HepG2 (cell line): Measurements from ENCODE around the gene NABP2. TPM values are rescaled to one million over a fixed set of nuclear protein-coding genes. Genes with fewer than 3 reads are reported as not detected.

ENCODE experiments used
- ATM ChIP-seq: fragments of 450-650 bp; IDR thresholded peaks from 2 replicates; pipeline ENCODE4 v1.7.1; 2017; ENCODE audit warnings: mild to moderate bottlenecking, borderline replicate concordance
- BCL6 ChIP-seq: IDR thresholded peaks from 2 replicates; pipeline ENCODE4 v1.6.1; 2016; ENCODE audit warnings: missing genetic modification reagents, missing compliant biosample characterization
- CAMTA2 ChIP-seq: sonication (generic); formaldehyde crosslinking; IDR thresholded peaks from 2 replicates; pipeline ENCODE4 v1.4.0; 2020; ENCODE audit warnings: mild to moderate bottlenecking, missing genetic modification reagents, borderline replicate concordance
- ERF ChIP-seq: IDR thresholded peaks from 2 replicates; pipeline ENCODE4 v1.6.1; 2018; ENCODE audit warnings: missing biosample characterization, missing genetic modification reagents
- FOXC1 ChIP-seq: sonication (generic); formaldehyde crosslinking; IDR thresholded peaks from 2 replicates; pipeline ENCODE4 v1.8.0; 2022; ENCODE audit warnings: mild to moderate bottlenecking, missing genetic modification reagents, borderline replicate concordance
- JUNB ChIP-seq: sonication (generic); formaldehyde crosslinking; IDR thresholded peaks from 2 replicates; pipeline ENCODE4 v1.8.0; 2022; ENCODE audit warnings: missing genetic modification reagents, mild to moderate bottlenecking, borderline replicate concordance
- MAF1 ChIP-seq: sonication (generic); formaldehyde crosslinking; IDR thresholded peaks from 2 replicates; pipeline ENCODE4 v1.5.0; 2020; ENCODE audit warnings: missing genetic modification reagents, borderline replicate concordance
- MED13 ChIP-seq: sonication (generic); formaldehyde crosslinking; IDR thresholded peaks from 2 replicates; pipeline ENCODE4 v1.5.0; 2020; ENCODE audit warnings: missing genetic modification reagents
- NFE2 ChIP-seq: sonication (generic); formaldehyde crosslinking; IDR thresholded peaks from 2 replicates; pipeline ENCODE4 v1.4.0; 2020; ENCODE audit warnings: missing genetic modification reagents
- U2AF2 ChIP-seq: fragments of 200-400 bp; formaldehyde crosslinking; IDR thresholded peaks from 2 replicates; pipeline ENCODE4 v1.6.1; 2017; ENCODE audit warnings: low read depth, mild to moderate bottlenecking, low read length
- ZBTB3 ChIP-seq: sonication (generic); formaldehyde crosslinking; IDR thresholded peaks from 2 replicates; pipeline ENCODE4 v1.4.0; 2020; ENCODE audit warnings: low read depth, mild to moderate bottlenecking, moderate library complexity, missing genetic modification reagents, borderline replicate concordance
- ZNF121 ChIP-seq: sonication (generic); formaldehyde crosslinking; IDR thresholded peaks from 2 replicates; pipeline ENCODE4 v1.5.0; 2020; ENCODE audit warnings: mild to moderate bottlenecking, missing genetic modification reagents
- ZNF138 ChIP-seq: sonication (generic); formaldehyde crosslinking; IDR thresholded peaks from 2 replicates; pipeline ENCODE4 v1.5.0; 2020; ENCODE audit warnings: mild to moderate bottlenecking, low read depth, missing genetic modification reagents
- ZNF557 ChIP-seq: sonication (generic); formaldehyde crosslinking; IDR thresholded peaks from 2 replicates; pipeline ENCODE4 v1.4.0; 2020; ENCODE audit warnings: missing genetic modification reagents
- ZNF672 ChIP-seq: sonication (generic); formaldehyde crosslinking; IDR thresholded peaks from 2 replicates; pipeline ENCODE4 v1.8.1; 2022; ENCODE audit warnings: missing genetic modification reagents
- polyA plus RNA-seq, 8 experiments: library from polyadenylated mRNA; depleted of rRNA in 3 of 8; stranded (reverse) in 7 of 8; unstranded in 1 of 8; fragments of >200 nt; fragmentation: Illumina TruSeq in 4 of 8; extraction: Trizol in 4 of 8; gene quantifications; 2 replicates each; pipeline versions ENCODE4 v1.2.1 to v1.2.3, GENCODE V29; 2011 to 2016; ENCODE audit warnings: low read depth in 4 of 8, missing spikeins in 1 of 8, mixed read lengths in 1 of 8; ENCODE audit not compliant: insufficient read depth in 1 of 8
- total RNA-seq, 5 experiments: library from RNA; depleted of rRNA; stranded (reverse); fragments of >200 nt; fragmentation: Illumina TruSeq; extraction: Trizol; gene quantifications; 2 replicates each; pipeline ENCODE4 v1.2.3, GENCODE V29; 2016; ENCODE audit warnings: low read depth in 1 of 5
- TF ChIP-seq, protein P1 (sequence below): sonication (generic); formaldehyde crosslinking; IDR thresholded peaks from 2 replicates; pipeline ENCODE4 v1.5.0; 2020; ENCODE audit warnings: missing genetic modification reagents
- TF ChIP-seq, protein P2 (sequence below): sonication (generic); formaldehyde crosslinking; IDR thresholded peaks from 2 replicates; pipeline ENCODE4 v1.4.0; 2020; ENCODE audit warnings: missing genetic modification reagents
- TF ChIP-seq, protein P3 (sequence below): sonication (generic); formaldehyde crosslinking; IDR thresholded peaks from 2 replicates; pipeline ENCODE4 v1.4.0; 2020; ENCODE audit warnings: missing genetic modification reagents, mild to moderate bottlenecking, borderline replicate concordance
- TF ChIP-seq, protein P4 (sequence below): IDR thresholded peaks from 2 replicates; pipeline ENCODE4 v1.6.1; 2012; ENCODE audit warnings: low read depth, low read length, improper control_type of control experiment

NABP2 gene
- total and polyA plus RNA-seq, 2 of the 13 experiments (the other 11 are each of a cell fraction or from before 2014, with no cell fraction given): 33.2 to 35.5 TPM

DNA sequence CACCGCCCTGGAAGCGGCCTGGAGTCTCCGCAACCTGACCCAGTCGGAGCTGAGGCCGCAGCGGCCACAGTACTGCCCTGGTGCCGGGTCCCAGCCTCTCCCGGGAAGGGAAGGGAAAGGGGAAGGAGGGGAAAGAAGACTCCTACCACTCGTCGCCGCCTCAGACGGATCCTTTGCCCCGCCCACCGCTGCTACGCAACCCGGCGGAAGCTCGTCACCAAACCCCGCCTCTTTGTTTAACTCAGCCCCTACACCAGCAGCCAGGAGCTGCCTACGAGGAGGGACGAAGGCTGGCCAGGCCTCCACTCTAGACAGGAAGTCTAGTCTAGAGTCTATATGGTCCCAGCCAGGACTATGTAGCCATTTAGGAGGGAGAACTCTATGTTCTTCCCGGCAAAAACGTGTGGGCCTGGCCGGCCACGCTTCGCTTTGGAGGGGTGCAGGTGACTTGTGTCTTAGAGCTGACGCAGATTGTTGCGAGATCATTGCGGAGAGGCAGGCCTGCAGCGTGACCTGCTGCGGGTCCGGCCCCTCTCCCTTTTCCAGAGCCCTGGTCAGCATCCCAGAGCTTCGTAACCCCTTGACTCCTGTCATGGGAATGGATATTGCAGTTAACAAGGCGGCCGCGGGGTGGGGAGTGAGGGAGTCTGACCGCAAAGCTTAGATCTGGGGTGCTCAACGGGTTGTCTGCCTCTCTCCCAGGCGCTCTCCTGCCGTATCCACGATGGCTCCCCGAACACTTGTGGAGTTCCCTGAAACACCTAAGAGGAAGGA lies 2.2 kb upstream of the NABP2 start, which contains the start of gene RNF41 (continued):
- TF ChIP-seq, protein P1, sequence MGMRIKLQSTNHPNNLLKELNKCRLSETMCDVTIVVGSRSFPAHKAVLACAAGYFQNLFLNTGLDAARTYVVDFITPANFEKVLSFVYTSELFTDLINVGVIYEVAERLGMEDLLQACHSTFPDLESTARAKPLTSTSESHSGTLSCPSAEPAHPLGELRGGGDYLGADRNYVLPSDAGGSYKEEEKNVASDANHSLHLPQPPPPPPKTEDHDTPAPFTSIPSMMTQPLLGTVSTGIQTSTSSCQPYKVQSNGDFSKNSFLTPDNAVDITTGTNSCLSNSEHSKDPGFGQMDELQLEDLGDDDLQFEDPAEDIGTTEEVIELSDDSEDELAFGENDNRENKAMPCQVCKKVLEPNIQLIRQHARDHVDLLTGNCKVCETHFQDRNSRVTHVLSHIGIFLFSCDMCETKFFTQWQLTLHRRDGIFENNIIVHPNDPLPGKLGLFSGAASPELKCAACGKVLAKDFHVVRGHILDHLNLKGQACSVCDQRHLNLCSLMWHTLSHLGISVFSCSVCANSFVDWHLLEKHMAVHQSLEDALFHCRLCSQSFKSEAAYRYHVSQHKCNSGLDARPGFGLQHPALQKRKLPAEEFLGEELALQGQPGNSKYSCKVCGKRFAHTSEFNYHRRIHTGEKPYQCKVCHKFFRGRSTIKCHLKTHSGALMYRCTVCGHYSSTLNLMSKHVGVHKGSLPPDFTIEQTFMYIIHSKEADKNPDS: no peak
- no peak for TF ChIP-seq MAF1 (CRISPR knock-in tag)
- TF ChIP-seq BCL6 (CRISPR knock-in tag): no peak; the same call in 1 of the 2 replicates
- TF ChIP-seq, protein P2, sequence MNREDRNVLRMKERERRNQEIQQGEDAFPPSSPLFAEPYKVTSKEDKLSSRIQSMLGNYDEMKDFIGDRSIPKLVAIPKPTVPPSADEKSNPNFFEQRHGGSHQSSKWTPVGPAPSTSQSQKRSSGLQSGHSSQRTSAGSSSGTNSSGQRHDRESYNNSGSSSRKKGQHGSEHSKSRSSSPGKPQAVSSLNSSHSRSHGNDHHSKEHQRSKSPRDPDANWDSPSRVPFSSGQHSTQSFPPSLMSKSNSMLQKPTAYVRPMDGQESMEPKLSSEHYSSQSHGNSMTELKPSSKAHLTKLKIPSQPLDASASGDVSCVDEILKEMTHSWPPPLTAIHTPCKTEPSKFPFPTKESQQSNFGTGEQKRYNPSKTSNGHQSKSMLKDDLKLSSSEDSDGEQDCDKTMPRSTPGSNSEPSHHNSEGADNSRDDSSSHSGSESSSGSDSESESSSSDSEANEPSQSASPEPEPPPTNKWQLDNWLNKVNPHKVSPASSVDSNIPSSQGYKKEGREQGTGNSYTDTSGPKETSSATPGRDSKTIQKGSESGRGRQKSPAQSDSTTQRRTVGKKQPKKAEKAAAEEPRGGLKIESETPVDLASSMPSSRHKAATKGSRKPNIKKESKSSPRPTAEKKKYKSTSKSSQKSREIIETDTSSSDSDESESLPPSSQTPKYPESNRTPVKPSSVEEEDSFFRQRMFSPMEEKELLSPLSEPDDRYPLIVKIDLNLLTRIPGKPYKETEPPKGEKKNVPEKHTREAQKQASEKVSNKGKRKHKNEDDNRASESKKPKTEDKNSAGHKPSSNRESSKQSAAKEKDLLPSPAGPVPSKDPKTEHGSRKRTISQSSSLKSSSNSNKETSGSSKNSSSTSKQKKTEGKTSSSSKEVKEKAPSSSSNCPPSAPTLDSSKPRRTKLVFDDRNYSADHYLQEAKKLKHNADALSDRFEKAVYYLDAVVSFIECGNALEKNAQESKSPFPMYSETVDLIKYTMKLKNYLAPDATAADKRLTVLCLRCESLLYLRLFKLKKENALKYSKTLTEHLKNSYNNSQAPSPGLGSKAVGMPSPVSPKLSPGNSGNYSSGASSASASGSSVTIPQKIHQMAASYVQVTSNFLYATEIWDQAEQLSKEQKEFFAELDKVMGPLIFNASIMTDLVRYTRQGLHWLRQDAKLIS (CRISPR knock-in tag): no peak
- 0 out of 2 replicates have a peak, but pooled peaks have one; percentile 60 for TF ChIP-seq ZBTB3 (CRISPR knock-in tag)
- TF ChIP-seq JUNB (CRISPR knock-in tag): no peak
- TF ChIP-seq ZNF138: peak; percentile 35; the same call in 1 of the 2 replicates
- TF ChIP-seq U2AF2: no peak
- TF ChIP-seq NFE2 (CRISPR knock-in tag): no peak
- TF ChIP-seq, protein P3, sequence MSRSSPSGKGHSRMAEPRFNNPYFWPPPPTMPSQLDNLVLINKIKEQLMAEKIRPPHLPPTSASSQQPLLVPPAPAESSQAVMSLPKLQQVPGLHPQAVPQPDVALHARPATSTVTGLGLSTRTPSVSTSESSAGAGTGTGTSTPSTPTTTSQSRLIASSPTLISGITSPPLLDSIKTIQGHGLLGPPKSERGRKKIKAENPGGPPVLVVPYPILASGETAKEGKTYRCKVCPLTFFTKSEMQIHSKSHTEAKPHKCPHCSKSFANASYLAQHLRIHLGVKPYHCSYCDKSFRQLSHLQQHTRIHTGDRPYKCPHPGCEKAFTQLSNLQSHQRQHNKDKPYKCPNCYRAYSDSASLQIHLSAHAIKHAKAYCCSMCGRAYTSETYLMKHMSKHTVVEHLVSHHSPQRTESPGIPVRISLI (CRISPR knock-in tag): peak; percentile 31; the same call in 1 of the 2 replicates
- 0 out of 2 replicates have a peak, but pooled peaks have one; percentile 48 for TF ChIP-seq ZNF557 (CRISPR knock-in tag)
- peak; percentile 58; the same call in 1 of the 2 replicates for TF ChIP-seq ZNF121
- TF ChIP-seq ATM: no peak
- peak; percentile 76 for TF ChIP-seq ERF (CRISPR knock-in tag)
- no peak for TF ChIP-seq CAMTA2
- TF ChIP-seq ZNF672 (CRISPR knock-in tag): no peak
- TF ChIP-seq MED13: peak; percentile 78; the same call in 1 of the 2 replicates
- peak; percentile 82; the same call in 1 of the 2 replicates for TF ChIP-seq FOXC1
- TF ChIP-seq, protein P4, sequence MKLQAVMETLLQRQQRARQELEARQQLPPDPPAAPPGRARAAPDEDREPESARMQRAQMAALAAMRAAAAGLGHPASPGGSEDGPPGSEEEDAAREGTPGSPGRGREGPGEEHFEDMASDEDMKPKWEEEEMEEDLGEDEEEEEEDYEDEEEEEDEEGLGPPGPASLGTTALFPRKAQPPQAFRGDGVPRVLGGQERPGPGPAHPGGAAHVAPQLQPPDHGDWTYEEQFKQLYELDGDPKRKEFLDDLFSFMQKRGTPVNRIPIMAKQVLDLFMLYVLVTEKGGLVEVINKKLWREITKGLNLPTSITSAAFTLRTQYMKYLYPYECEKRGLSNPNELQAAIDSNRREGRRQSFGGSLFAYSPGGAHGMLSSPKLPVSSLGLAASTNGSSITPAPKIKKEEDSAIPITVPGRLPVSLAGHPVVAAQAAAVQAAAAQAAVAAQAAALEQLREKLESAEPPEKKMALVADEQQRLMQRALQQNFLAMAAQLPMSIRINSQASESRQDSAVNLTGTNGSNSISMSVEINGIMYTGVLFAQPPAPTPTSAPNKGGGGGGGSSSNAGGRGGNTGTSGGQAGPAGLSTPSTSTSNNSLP: no peak
